GM13976 (cell line): ENCODE data around the gene SECISBP2L.

Source experiments
- DNase-seq: peaks from one replicate; pipeline ENCODE4 v3.0.0; 2012; ENCODE audit warnings: low spot score
- CTCF ChIP-seq: IDR thresholded peaks from 2 replicates; pipeline ENCODE4 v1.5.1; 2012; ENCODE audit warnings: borderline replicate concordance, mild to moderate bottlenecking; ENCODE audit not compliant: insufficient read depth; ENCODE audit errors: extremely low read depth, missing control alignments, control extremely low read depth
- in situ Hi-C: fragments of 300-500 bp; cut with MboI; formaldehyde crosslinking; loops from one replicate; pipeline ENCODE4 v1.12.0; 2022; ENCODE audit warnings: low sequenced_read_pairs, mixed read lengths, inconsistent platforms; ENCODE audit not compliant: unreplicated experiment

The SECISBP2L gene

GRCh38 chr15:49066372-49066771 lies 20.1 kb upstream of the SECISBP2L start:
- in situ Hi-C loops = no loop called here
- no peak for DNase-seq

GRCh38 chr15:49064884-49065283 lies 18.6 kb upstream of the SECISBP2L start:
- in situ Hi-C loops = no loop called here
- TF ChIP-seq CTCF = no peak
- no peak for DNase-seq

More at GRCh38 chr15:49066372-49066771, 20.1 kb upstream of the SECISBP2L start:
- TF ChIP-seq CTCF = no peak

GRCh38 chr15:49064281-49064653 lies 18.0 kb upstream of the SECISBP2L start:
- in situ Hi-C loops = no loop called here
- no peak for DNase-seq

GRCh38 chr15:49063402-49064280 lies 17.4 kb upstream of the SECISBP2L start:
- no peak for TF ChIP-seq CTCF
- no peak for DNase-seq
- in situ Hi-C loops = no loop called here

More at GRCh38 chr15:49064281-49064653, 18.0 kb upstream of the SECISBP2L start:
- no peak for TF ChIP-seq CTCF

GRCh38 chr15:49062900-49063299 lies 16.7 kb upstream of the SECISBP2L start:
- DNase-seq = no peak
- no peak for TF ChIP-seq CTCF
- in situ Hi-C loops = no loop called here

GRCh38 chr15:49060710-49061495 lies 14.7 kb upstream of the SECISBP2L start:
- TF ChIP-seq CTCF = no peak
- DNase-seq = no peak
- in situ Hi-C loops = no loop called here
